ENCODE results near the gene ASPSCR1. TPM values are rescaled to one million over a fixed set of nuclear protein-coding genes. Genes with fewer than 3 reads are reported as not detected.

ASPSCR1 gene
- total and polyA plus RNA-seq, 2 of the 13 experiments (the other 11 are each of a cell fraction or from before 2014, with no cell fraction given), result 274 to 314 TPM

GRCh38 chr17:81959362-81960129 is 17.9 kb upstream of the ASPSCR1 start (continued):
- TF ChIP-seq ZKSCAN8 (CRISPR knock-in tag; IDR thresholded peaks at IDR 0.05; ENCODE audit: borderline replicate concordance), result no peak
- no peak for TF ChIP-seq CC2D1A (CRISPR knock-in tag; IDR thresholded peaks at IDR 0.05)
- TF ChIP-seq ZNF281 (CRISPR knock-in tag; IDR thresholded peaks at IDR 0.05; ENCODE audit: borderline replicate concordance), result no peak
- TF ChIP-seq, protein P1, sequence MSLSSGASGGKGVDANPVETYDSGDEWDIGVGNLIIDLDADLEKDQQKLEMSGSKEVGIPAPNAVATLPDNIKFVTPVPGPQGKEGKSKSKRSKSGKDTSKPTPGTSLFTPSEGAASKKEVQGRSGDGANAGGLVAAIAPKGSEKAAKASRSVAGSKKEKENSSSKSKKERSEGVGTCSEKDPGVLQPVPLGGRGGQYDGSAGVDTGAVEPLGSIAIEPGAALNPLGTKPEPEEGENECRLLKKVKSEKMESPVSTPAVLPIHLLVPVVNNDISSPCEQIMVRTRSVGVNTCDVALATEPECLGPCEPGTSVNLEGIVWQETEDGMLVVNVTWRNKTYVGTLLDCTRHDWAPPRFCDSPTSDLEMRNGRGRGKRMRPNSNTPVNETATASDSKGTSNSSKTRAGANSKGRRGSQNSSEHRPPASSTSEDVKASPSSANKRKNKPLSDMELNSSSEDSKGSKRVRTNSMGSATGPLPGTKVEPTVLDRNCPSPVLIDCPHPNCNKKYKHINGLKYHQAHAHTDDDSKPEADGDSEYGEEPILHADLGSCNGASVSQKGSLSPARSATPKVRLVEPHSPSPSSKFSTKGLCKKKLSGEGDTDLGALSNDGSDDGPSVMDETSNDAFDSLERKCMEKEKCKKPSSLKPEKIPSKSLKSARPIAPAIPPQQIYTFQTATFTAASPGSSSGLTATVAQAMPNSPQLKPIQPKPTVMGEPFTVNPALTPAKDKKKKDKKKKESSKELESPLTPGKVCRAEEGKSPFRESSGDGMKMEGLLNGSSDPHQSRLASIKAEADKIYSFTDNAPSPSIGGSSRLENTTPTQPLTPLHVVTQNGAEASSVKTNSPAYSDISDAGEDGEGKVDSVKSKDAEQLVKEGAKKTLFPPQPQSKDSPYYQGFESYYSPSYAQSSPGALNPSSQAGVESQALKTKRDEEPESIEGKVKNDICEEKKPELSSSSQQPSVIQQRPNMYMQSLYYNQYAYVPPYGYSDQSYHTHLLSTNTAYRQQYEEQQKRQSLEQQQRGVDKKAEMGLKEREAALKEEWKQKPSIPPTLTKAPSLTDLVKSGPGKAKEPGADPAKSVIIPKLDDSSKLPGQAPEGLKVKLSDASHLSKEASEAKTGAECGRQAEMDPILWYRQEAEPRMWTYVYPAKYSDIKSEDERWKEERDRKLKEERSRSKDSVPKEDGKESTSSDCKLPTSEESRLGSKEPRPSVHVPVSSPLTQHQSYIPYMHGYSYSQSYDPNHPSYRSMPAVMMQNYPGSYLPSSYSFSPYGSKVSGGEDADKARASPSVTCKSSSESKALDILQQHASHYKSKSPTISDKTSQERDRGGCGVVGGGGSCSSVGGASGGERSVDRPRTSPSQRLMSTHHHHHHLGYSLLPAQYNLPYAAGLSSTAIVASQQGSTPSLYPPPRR (CRISPR knock-in tag; IDR thresholded peaks at IDR 0.05; ENCODE audit: borderline replicate concordance), result peak; percentile 28; the same call in 1 of the 2 replicates
- TF ChIP-seq ZFAT (CRISPR knock-in tag; conservative IDR thresholded peaks at IDR 0.05), result no peak
- no peak for TF ChIP-seq U2AF1 (optimal IDR thresholded peaks at IDR 0.05; ENCODE audit: low read depth, low read length)
- no peak for TF ChIP-seq ZNF20 (CRISPR knock-in tag; IDR thresholded peaks at IDR 0.05)
- no peak for TF ChIP-seq ZNF562 (CRISPR knock-in tag; IDR thresholded peaks at IDR 0.05; ENCODE audit: borderline replicate concordance)
- no peak for TF ChIP-seq RBAK (CRISPR knock-in tag; IDR thresholded peaks at IDR 0.05)
- TF ChIP-seq ZMYM2 (CRISPR knock-in tag; IDR thresholded peaks at IDR 0.05), result no peak
- peak; percentile 89 for TF ChIP-seq STAG1 (CRISPR knock-in tag; IDR thresholded peaks at IDR 0.05)
- peak; percentile 71 for TF ChIP-seq THAP11 (CRISPR knock-in tag; IDR thresholded peaks at IDR 0.05)
- TF ChIP-seq KDM5B (CRISPR knock-in tag; IDR thresholded peaks at IDR 0.05; ENCODE audit: borderline replicate concordance), result no peak
- TF ChIP-seq ELF4 (CRISPR knock-in tag; IDR thresholded peaks at IDR 0.05; ENCODE audit: borderline replicate concordance), result no peak
- TF ChIP-seq, protein P2, sequence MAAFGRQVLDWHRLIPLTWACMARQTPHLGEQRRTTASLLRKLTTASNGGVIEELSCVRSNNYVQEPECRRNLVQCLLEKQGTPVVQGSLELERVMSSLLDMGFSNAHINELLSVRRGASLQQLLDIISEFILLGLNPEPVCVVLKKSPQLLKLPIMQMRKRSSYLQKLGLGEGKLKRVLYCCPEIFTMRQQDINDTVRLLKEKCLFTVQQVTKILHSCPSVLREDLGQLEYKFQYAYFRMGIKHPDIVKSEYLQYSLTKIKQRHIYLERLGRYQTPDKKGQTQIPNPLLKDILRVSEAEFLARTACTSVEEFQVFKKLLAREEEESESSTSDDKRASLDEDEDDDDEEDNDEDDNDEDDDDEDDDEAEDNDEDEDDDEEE (CRISPR knock-in tag; IDR thresholded peaks at IDR 0.05), result no peak
- TF ChIP-seq NFKBIZ (CRISPR knock-in tag; IDR thresholded peaks at IDR 0.05), result no peak
- TF ChIP-seq NFIC (IDR thresholded peaks at IDR 0.05; ENCODE audit: low read length), result no peak
- TF ChIP-seq, protein P3, sequence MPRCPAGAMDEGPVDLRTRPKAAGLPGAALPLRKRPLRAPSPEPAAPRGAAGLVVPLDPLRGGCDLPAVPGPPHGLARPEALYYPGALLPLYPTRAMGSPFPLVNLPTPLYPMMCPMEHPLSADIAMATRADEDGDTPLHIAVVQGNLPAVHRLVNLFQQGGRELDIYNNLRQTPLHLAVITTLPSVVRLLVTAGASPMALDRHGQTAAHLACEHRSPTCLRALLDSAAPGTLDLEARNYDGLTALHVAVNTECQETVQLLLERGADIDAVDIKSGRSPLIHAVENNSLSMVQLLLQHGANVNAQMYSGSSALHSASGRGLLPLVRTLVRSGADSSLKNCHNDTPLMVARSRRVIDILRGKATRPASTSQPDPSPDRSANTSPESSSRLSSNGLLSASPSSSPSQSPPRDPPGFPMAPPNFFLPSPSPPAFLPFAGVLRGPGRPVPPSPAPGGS (CRISPR knock-in tag; IDR thresholded peaks at IDR 0.05), result no peak
- no peak; the same call in 1 of the 2 replicates for TF ChIP-seq RARA (CRISPR knock-in tag; IDR thresholded peaks at IDR 0.05)
